Measurements from ENCODE around the gene ELP6.

ELP6 gene, protein sequence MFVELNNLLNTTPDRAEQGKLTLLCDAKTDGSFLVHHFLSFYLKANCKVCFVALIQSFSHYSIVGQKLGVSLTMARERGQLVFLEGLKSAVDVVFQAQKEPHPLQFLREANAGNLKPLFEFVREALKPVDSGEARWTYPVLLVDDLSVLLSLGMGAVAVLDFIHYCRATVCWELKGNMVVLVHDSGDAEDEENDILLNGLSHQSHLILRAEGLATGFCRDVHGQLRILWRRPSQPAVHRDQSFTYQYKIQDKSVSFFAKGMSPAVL

DNA sequence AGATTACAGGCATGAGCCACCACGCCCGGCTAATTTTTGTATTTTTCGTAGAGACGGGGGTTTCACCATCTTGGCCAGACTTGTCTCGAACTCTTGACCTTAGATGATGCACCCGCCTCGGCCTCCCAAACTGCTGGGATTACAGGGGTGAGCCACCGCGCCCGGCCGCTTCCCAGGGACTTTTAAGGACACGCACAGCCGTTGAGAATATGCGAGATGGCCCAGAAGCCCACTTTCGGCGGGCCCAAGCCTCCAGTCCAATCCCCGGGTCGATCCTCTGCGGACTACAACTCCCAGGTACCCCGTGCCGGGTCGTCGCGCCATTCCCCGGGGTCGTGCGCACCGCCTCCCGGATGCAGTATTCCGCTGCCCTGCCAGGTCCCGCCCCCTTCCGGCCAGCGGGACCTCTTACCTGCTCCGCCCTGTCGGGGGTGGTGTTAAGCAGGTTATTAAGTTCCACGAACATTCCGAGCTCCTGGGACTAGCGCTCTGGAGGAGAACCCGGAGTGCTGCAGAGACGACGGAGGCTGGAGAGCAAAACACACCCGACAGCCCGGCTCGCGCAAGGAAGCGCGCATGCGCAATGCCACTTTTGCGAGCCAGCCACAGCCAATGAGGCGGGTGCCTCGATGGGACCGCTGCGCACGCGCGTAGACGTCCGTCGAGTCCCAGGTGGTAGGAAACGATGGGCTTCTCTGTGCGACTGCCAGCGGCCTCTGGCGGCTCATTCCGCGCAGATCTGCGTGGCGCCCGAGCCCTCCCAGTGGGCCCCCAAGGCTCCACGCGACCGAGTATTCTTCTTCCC is at the start of gene ELP6:
Gene ELP6, minus strand, starts transcription at position 588 of the 805 bp plus-strand sequence. Its CDS starts 122 bp downstream, at position 466.
- peaks cover 12 to 22% (median 17%) of the 10 kb centered on the region in 10 experiments for H3K4me1 ChIP-seq
- no peaks in the 10 kb centered on the region for H3K27me3 ChIP-seq
- H4K20me1 ChIP-seq: peaks cover 0 to 16% (median 0%) of the 10 kb centered on the region in 11 experiments; a peak in 3 of 22 replicates
- TF ChIP-seq Cebpa-rat (IDR thresholded peaks at IDR 0.05): no peak
- H3K4me2 ChIP-seq: peak within 1 kb of the TSS; percentile 84 to 96 (median 93)
- peak within 1 kb of the TSS; percentile 71 to 85 (median 80) for H3K4me3 ChIP-seq
- H3K9ac ChIP-seq: peak within 1 kb of the TSS; percentile 84 to 95 (median 90)
- no peaks in the 10 kb centered on the region for H3K9me3 ChIP-seq (replicated peaks in 1 of 11)
- peak within 1 kb of the TSS; percentile 78 to 97 (median 92) for H3K27ac ChIP-seq
- peaks cover 24 to 37% (median 34%) of the 10 kb centered on the region in 11 experiments for H3K36me3 ChIP-seq

DNA sequence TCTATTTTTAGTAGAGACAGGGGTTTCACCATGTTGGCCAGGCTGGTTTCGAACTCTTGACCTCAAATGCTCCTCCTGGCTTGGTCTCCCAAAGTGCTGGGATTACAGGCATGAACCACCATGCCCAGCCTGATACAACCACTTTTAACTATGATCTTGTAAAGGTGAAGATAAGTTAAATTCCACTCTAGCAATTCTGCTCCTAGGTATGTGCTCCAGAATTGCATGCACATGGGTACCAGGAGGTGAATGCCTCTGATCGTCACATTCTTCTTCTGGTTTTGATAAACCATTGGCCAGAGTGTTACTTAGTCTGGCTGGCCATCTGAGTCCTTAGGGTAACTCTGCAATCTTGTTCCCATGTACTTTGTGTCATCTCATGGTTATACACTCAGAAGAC is 42.8 kb upstream of the ELP6 start:
- Histone ChIP-seq H3K4me3 (no peak overlapping the region), H3K27ac (no peak overlapping the region), H3K27me3 (no peaks in the 10 kb centered on the region), H3K4me2 (no peak overlapping the region), H3K4me1 (0 out of 20 replicates have a peak, but pooled peaks cover 0 to 3% (median 0%) of the 10 kb centered on the region in 10 experiments), H3K36me3 (no peaks in the 10 kb centered on the region), H3K9ac (no peak overlapping the region), H3K9me3 (replicated peaks in 1 of 11) (peaks cover 0 to 12% (median 8%) of the 10 kb centered on the region in 11 experiments; a peak in 10 of 22 replicates), H4K20me1 (no peaks in the 10 kb centered on the region)
- TF ChIP-seq Cebpa-rat (IDR thresholded peaks at IDR 0.05): no peak

DNA sequence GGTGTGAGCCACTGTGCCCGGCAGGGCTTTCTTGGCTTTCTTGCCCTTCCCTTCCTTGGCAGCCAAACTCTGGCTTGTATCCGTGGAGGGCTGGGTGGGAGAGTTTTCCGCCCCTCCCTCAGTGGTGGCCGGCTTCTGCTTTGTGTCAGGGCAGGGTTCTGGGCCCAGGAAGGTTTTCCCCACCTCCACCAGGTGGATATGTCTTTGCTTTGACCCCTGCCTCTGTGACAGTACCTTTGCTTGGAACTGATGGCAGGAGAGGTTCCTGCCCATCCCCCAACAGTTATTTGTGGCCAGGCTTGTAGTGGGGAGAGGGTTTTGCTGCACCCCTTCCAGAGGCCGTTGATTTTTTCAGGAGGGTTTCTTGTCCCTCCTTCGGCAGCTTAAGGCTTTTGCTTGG is 40.8 kb upstream of the ELP6 start:
- H3K27ac ChIP-seq: no peak overlapping the region
- TF ChIP-seq Cebpa-rat (IDR thresholded peaks at IDR 0.05): no peak

DNA sequence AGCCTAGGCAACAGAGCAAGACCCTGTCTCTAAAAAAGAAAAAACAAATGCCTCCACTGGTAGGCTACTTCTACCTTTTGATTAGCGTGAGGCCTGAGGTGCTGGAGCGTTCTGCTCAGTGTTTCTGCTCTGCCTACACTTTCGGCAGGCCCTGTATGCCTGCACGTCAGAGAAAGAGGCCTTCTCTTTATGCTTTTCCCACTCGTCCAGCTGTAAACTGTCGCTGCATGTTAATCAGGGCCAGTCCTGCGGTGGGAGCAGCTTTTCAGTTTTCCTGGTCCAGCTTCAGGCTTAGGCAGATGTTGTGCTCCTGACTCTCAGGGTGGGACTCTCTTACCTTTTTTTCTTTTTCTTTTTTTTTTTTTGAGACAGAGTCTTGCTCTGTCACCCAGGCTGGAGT is 39.9 kb upstream of the ELP6 start:
- no peak overlapping the region for H3K27ac ChIP-seq
- H3K4me2 ChIP-seq: no peak overlapping the region
- no peaks in the 10 kb centered on the region for H4K20me1 ChIP-seq
- no peak overlapping the region for H3K9ac ChIP-seq
- H3K9me3 ChIP-seq (replicated peaks in 1 of 11): peaks cover 0 to 12% (median 8%) of the 10 kb centered on the region in 11 experiments; a peak in 10 of 22 replicates
- no peaks in the 10 kb centered on the region for H3K27me3 ChIP-seq
- H3K4me3 ChIP-seq: no peak overlapping the region
- no peaks in the 10 kb centered on the region for H3K36me3 ChIP-seq
- peaks cover 0 to 3% (median 0%) of the 10 kb centered on the region in 10 experiments; a peak in 1 of 20 replicates for H3K4me1 ChIP-seq
- no peak for TF ChIP-seq Cebpa-rat (IDR thresholded peaks at IDR 0.05)

More for the DNA sequence above, 40.8 kb upstream of the ELP6 start:
- H3K9me3 ChIP-seq (replicated peaks in 1 of 11): peaks cover 0 to 12% (median 8%) of the 10 kb centered on the region in 11 experiments; a peak in 10 of 22 replicates
- no peak overlapping the region for H3K4me2 ChIP-seq
- no peak overlapping the region for H3K4me3 ChIP-seq
- no peaks in the 10 kb centered on the region for H3K27me3 ChIP-seq
- peaks cover 0 to 3% (median 0%) of the 10 kb centered on the region in 10 experiments; a peak in 1 of 20 replicates for H3K4me1 ChIP-seq
- H3K36me3 ChIP-seq: no peaks in the 10 kb centered on the region
- H3K9ac ChIP-seq: no peak overlapping the region
- no peaks in the 10 kb centered on the region for H4K20me1 ChIP-seq

GRCh38 chr3:47542471-47543173 is 29.1 kb upstream of the ELP6 start:
- Histone ChIP-seq H3K27ac (no peak overlapping the region), H3K9me3 (replicated peaks in 1 of 11) (no peaks in the 10 kb centered on the region), H3K4me1 (no peaks in the 10 kb centered on the region), H3K9ac (no peak overlapping the region), H4K20me1 (no peaks in the 10 kb centered on the region), H3K27me3 (no peaks in the 10 kb centered on the region), H3K36me3 (no peaks in the 10 kb centered on the region), H3K4me2 (no peak overlapping the region), H3K4me3 (no peak overlapping the region)
- no peak for TF ChIP-seq Cebpa-rat (IDR thresholded peaks at IDR 0.05)

GRCh38 chr3:47541583-47542108 is 28.1 kb upstream of the ELP6 start:
- no peak for TF ChIP-seq Cebpa-rat (IDR thresholded peaks at IDR 0.05)
- H4K20me1 ChIP-seq: no peaks in the 10 kb centered on the region
- no peaks in the 10 kb centered on the region for H3K36me3 ChIP-seq
- H3K9me3 ChIP-seq (replicated peaks in 1 of 11): no peaks in the 10 kb centered on the region
- H3K9ac ChIP-seq: no peak overlapping the region
- H3K27ac ChIP-seq: no peak overlapping the region
- H3K27me3 ChIP-seq: no peaks in the 10 kb centered on the region
- H3K4me3 ChIP-seq: no peak overlapping the region
- H3K4me2 ChIP-seq: no peak overlapping the region
- no peaks in the 10 kb centered on the region for H3K4me1 ChIP-seq

GRCh38 chr3:47540281-47540680 is 26.8 kb upstream of the ELP6 start:
- H3K27me3 ChIP-seq: no peaks in the 10 kb centered on the region
- H3K4me1 ChIP-seq: peaks cover 0 to 5% (median 0%) of the 10 kb centered on the region in 10 experiments; a peak in 6 of 20 replicates
- H3K27ac ChIP-seq: no peak overlapping the region
- H3K9me3 ChIP-seq (replicated peaks in 1 of 11): no peaks in the 10 kb centered on the region
- no peak overlapping the region for H3K4me3 ChIP-seq
- H3K36me3 ChIP-seq: no peaks in the 10 kb centered on the region
- H4K20me1 ChIP-seq: no peaks in the 10 kb centered on the region
- H3K9ac ChIP-seq: no peak overlapping the region
- no peak overlapping the region for H3K4me2 ChIP-seq
- no peak for TF ChIP-seq Cebpa-rat (IDR thresholded peaks at IDR 0.05)

DNA sequence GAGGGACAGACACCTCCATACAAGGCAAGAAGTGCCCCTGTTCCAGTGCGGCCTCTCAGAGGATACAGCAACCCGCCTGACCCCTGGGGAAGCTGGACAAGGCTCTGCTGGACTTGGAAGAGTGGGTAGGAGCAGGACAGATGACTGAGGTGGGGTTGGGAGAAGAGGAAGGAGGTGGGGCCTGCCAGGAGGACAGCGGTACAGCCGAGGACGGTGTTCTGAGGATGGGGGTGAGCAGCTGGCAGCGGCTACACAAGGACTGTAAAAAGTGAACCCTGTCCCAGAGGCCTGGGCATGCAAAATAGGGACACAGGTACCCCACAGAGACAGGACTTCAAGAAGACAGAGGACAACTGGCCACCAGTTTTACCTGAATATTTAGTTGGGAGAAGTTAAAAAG is 23.5 kb upstream of the ELP6 start:
- no peaks in the 10 kb centered on the region for H3K27me3 ChIP-seq
- no peaks in the 10 kb centered on the region for H3K36me3 ChIP-seq
- H3K27ac ChIP-seq: no peak overlapping the region
- no peaks in the 10 kb centered on the region for H3K9me3 ChIP-seq (replicated peaks in 1 of 11)
- H3K4me2 ChIP-seq: no peak overlapping the region
- no peak overlapping the region for H3K4me3 ChIP-seq
- peaks cover 0 to 5% (median 0%) of the 10 kb centered on the region in 10 experiments; a peak in 6 of 20 replicates for H3K4me1 ChIP-seq
- H3K9ac ChIP-seq: no peak overlapping the region
- no peaks in the 10 kb centered on the region for H4K20me1 ChIP-seq
- no peak for TF ChIP-seq Cebpa-rat (IDR thresholded peaks at IDR 0.05)
